Activated gamma-delta T cell treated with Interleukin-2 at 50 U/mL for 16 hours (primary cell): ENCODE results near the gene GIGYF2.
A peak's percentile ranks its signal among the peaks of the same experiment; 100 is the strongest.
"Not testable (repeated sequence)": the region's sequence is repeated elsewhere in the genome, so short reads cannot be mapped to it uniquely, and the experiment has no call there.

ENCODE experiments used
- DNase-seq: peaks from one replicate; pipeline ENCODE4 v3.0.0-alpha.2; 2020

GIGYF2 gene, protein sequence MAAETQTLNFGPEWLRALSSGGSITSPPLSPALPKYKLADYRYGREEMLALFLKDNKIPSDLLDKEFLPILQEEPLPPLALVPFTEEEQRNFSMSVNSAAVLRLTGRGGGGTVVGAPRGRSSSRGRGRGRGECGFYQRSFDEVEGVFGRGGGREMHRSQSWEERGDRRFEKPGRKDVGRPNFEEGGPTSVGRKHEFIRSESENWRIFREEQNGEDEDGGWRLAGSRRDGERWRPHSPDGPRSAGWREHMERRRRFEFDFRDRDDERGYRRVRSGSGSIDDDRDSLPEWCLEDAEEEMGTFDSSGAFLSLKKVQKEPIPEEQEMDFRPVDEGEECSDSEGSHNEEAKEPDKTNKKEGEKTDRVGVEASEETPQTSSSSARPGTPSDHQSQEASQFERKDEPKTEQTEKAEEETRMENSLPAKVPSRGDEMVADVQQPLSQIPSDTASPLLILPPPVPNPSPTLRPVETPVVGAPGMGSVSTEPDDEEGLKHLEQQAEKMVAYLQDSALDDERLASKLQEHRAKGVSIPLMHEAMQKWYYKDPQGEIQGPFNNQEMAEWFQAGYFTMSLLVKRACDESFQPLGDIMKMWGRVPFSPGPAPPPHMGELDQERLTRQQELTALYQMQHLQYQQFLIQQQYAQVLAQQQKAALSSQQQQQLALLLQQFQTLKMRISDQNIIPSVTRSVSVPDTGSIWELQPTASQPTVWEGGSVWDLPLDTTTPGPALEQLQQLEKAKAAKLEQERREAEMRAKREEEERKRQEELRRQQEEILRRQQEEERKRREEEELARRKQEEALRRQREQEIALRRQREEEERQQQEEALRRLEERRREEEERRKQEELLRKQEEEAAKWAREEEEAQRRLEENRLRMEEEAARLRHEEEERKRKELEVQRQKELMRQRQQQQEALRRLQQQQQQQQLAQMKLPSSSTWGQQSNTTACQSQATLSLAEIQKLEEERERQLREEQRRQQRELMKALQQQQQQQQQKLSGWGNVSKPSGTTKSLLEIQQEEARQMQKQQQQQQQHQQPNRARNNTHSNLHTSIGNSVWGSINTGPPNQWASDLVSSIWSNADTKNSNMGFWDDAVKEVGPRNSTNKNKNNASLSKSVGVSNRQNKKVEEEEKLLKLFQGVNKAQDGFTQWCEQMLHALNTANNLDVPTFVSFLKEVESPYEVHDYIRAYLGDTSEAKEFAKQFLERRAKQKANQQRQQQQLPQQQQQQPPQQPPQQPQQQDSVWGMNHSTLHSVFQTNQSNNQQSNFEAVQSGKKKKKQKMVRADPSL (N-terminal part only)

DNA sequence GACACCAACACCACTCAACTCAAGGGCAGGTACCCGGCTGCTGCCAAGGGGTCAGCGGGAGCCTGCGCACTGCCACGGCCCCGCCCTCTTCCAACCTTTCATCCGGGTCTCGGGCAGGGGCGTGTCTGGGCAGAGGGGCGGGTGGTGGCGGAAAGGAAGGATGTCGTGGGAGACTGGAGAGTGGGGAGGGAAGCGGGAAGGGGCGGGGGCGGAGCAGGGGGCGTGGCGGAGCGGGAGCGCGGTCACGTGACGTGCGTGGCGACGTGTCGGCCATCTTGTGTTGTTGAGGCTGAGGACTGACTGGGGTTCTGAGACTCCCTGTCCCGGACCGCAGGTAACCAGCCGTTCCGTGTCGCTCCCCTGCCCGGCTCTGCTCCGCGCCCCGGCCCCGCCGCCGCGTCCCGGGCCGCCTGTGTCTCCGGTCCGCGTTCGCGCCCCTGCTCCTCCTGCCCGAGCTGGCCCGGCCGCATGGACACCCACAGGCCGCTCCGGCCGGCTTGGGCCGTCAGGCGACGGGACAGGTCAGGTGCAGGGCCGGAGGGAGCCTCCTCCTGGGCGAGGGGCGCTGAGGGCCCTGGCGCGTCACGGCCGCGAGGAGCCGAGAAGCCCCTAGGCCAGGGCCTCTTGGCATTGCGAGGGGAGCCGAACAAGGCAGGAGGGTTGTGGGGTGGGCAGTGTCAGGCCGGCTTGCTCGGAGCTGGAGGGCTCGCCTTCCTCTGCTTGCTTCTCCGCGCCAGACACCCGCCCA is at the start of gene GIGYF2:
Gene GIGYF2, plus strand, starts transcription at position 273 of the 748 bp plus-strand sequence. CDS start 37,867 bp downstream, outside the sequence.
- peak; percentile 89 for DNase-seq

DNA sequence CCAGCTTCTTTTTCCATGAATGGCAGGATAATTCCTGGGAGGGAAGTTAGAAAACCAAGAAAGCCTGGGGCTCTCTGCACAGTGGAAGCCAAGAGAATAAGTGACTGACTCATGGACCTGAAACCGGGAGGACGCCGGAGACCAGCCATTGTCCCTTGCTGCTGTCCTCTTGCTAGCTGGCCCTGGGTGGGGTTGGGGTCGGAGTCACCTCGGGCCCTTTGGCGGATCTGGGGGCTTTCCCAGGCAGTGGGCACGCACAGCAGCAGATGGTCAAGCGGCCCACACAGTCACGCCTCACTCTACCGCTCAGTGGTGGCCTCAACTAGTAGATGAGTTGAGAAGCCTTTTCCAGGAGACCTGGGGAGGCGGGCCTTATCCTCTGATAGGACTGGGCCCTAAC is 48.1 kb upstream of the GIGYF2 start:
- DNase-seq = no peak

DNA sequence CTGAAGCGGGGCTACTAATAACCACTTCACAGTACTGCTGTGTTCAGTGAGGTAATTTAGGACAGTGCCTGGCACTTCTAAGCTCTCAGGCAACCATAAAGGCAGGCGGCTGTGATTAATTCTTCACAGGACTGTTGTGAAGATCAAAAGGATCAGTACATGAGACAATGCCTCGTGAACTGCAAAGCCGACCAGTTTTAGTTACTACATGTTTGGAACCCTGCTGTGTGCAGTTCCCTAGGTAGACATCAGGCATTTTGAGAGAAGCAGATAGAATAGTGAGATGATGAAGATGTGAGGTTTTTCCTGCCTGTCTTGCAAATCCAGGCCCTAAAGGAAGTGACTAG is 44.7 kb upstream of the GIGYF2 start:
- DNase-seq = no peak

DNA sequence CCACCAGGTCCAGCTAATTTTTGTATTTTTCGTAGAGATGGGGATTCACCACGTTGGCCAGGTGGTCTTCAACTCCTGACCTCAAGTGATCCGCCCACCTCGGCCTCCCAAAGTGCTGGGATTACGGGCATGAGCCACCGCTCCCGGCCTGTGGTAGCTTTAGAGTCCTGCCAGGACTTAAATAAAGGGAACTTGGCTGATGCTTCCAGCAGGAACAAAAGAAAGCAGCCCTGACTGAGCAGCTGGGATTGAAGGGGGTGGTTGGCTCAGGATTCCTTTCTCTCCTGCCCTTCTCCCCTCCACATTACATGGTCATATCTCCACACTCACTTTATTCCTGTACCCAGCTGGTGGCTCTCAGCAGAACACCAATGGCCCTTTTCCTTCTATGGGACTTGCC is 43.7 kb upstream of the GIGYF2 start:
- DNase-seq = no peak

DNA sequence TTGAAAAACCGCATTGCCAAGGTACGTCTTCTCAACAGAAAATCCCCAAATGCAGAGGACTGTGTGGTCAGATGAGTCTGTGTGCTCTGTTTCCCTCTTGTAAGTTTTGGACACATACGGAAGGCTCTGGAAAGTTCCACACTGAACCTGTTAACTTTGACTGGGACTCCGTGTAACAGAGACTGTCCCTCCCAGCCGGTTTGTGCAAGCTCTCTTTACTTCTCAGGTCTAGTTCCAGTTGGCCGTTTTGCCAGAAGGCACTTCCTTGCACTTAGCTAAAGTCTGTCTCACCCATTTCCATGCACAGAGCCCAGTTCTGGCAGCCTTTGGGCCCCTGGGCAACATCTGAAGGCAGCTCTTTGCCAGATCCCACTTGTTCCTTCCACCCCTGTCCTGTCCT is 41.7 kb upstream of the GIGYF2 start:
- no peak for DNase-seq

DNA sequence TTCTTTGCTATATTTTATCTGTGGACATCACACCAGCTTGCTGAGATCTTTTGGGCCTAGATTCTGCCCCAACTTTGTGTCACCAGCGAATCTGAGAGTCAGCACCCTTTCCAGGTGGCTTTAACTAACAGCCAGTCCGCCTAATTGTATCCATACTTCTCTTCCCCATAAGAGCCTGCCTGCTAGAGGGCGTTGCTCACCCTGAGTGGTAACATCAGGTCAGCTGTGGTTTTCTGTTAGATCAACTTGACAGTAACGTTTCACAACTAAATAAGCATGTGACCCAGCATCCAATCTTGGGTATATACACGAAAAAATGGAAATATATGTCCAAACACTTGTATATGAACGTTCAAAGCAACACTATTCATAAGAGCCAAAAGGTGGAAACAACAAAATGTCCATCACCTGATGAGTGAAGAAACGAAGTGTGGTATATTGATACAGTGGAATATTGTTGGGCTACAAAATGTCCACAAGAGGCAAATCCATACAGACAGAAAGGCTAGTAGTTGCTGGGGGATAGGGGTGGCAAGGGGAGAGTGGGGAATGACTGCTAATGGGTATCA is 38.8 kb upstream of the GIGYF2 start:
- DNase-seq = no peak

DNA sequence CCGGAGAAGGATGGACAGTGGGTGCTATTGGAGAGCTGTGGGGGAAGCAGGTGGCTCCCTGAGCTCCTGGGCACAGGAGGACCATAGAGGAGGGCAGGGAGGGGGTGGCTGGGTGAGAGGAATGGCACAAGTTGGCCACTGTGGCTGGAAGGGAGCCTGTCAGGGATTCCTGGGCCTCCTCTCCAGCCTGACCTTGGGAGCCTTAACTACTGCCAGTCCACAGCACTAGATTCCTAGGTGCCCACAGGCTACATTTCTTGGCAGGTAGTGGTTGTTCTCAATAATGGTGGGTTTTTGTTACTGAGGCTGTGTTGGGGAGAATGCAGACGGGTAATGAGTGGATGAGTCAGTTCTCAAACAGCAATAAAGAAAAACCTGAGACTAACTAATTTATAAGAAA is 37.8 kb upstream of the GIGYF2 start:
- DNase-seq = no peak

DNA sequence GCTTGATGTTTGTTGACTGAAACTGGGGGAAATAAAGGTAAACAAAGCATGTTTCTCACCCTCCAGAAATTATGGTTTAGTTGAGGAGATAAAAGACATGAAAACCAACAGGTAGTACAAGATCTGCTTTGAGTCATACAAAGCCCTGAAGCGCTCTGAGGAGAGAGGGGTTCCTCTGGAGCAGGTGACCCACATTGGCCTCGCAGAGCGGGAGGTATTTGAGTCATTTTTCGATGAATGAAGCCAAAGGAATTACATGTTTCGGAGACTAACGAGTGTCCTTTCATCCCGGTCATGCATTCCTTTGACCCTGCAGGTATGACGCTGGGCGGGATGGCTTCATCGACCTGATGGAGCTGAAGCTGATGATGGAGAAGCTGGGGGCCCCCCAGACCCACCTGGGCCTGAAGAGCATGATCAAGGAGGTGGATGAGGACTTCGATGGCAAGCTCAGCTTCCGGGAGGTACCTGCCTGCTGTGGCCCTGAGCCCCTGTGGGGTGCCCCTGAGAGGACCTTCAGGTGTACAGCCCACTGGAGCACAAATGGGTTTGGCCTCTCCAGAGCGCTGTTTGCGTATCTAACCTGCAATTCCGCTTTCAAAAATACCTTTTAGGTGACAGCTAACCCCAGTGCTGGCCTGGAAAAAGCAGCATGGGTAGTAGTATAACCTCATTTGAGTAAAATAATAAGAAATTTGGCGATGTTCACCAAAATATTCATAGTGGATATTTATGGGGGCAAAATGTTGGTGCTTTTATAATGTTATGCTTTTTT is 34.5 kb upstream of the GIGYF2 start:
- DNase-seq = no peak

DNA sequence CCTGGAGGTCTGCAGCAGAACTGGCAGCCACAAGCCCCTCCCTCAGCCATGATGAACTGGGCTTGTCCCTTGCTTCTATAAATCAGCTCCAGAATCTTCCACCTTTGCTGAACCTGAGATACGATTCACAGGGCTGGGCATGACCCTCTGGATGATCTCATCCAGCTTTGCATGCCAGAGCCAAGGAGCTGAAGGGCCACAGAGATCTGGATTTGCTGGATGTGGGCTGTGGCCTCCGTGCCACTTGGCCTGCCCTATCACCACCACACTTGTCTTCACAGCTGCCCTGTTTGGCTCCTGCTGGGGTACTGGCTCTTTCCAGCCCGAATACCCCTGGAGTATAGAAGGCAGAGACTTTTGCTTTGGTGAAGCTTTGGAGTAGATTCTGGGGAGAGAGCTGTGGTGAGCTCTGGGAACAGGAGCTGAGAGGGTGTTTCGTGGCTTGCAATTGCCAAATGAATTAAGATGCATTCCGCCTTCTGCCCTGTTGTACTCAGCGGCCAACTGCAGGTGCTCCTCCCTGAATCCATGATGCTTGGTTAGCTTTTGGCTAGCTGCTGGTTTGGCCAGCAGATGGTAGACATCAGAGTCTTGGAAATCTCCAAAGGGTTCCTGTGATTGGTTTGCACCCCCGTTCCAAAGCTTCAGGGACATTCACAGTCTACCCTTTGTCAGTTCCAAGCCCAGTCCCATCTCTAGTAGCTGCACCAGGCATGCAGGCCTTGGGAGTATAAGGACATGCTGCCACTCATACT is 30.9 kb upstream of the GIGYF2 start:
- no peak for DNase-seq

DNA sequence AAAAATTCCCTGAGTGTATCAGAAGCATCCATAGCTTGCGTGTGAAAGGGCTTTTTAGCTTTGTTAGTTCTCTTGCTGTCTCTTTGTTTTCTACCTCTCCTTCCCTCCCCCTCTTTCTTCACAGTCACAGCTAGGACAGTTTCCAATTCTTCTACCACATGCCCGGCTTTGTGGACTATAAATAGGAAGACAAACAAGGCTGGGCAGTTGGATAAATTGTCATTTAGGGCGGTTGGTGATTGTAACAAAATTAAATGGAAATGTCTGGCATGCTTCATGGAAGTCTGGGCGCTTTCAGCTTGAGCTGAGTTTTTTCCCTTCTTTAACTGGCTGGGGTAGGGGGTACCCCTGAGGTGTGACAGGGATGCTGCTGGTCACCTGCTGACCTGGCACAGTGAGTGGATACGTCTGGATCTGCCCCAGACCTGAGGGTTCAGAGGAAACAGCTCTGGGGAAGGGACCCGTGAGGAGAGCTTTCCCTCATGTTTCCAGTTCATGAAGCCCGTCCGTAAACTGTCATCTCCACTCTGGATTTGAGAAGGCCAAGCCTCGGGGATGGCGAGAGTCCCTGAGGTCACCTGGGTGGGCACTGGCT is 29.0 kb upstream of the GIGYF2 start:
- no peak for DNase-seq

DNA sequence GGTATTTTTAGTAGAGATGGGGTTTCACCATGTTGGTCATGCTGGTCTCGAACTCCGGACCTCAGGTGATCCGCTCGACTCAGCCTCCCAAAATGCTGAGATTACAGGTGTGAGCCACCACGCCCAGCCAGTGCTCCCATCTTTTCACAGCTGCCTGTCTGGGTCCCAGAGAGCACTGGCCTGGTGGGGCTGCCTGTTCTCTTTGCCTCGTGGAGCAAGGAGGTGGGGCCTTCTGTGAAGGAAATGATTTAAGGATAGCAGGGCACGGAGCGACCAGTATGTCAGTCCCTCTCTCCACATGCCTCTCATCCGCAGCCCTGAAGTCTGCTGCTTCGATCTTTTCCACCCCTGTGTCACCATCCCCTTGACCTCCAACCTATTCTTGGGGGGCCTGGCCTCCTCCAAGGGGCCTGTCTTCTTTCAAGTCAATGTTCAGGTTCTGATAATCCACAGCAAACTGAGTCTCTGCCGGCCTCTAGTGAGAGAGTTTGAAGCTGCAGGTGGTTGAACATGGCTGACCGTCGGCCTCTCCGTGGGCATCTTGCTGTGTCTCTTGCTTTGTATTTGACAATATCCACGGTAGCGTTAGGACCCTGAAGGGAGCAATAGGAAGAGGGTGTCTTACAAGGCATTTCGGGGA is 28.2 kb upstream of the GIGYF2 start:
- no peak for DNase-seq

DNA sequence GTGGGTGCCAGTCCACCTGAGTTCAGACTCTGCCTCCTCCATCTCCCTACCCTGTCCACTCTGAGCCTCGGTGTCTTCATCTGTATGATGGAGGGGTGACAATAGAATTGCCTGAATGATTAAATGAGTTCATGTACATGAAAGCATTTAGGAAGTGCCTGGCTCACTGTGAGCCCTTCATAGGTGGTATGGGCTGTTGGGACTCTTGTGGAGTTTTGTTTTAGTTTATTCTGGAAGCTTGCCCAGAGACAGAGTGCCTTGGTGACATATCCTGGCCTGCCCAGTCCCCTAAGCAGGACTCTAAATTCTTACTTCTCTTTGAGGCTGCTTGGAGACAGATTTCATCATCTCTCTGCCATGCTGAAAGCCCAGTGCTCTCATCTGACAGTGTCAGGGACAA is 24.5 kb upstream of the GIGYF2 start:
- DNase-seq = no peak

DNA sequence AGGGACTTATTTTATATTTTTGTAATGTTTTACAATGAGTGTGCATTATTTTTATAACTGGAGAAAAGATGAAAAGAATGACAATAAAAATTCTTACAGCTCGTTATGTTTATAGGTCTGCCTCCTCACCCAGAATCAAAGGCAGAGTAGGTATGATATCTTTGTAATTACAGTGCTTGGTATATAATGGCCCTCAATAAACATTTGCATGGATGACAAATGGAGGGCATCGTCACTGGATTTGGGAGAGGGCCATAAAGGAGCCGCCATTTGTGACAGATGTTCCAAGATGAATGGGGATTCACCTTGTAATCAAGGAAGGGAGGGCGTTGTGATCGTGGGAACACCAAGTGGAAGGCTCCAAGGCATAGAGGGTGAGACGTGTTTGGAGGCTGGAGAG is 22.6 kb upstream of the GIGYF2 start:
- no peak for DNase-seq

DNA sequence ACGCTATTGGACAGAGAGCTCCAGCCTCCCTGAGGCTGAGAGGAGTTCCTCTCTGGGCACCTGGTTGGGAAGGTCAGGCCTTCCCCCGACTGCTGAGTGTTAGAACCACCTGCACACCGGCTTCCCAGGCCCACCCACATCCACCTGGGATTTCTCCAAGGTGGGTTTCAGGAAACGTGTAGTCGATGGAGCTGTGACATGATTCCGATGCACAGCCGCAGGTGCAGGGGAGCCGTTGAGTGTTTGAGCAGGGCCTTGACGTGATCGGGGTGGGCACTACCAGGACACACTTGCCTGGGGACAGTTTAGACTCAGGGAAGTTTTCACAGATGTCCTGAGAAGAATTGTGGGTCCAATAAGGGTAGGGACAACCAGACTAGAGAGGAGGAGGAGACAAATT is 21.8 kb upstream of the GIGYF2 start:
- no peak for DNase-seq

DNA sequence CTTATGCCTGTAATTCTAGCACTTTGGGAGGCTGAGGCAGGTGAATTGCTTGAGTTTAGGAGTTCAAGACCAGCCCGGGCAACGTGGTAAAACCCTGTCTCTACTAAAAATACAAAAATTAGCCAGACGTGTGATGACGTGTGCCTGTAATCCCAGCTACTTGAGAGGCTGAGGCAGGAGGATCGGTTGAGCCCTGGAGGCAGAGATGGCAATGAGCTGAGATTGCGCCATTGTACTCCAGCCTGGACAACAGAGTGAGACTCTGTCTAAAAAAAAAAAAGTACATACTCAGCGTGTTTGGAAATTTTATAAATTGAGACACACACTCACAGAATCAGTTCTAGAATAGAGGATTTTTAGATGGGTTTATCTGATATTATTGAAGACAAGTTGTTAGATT is 17.1 kb upstream of the GIGYF2 start:
- no peak for DNase-seq

DNA sequence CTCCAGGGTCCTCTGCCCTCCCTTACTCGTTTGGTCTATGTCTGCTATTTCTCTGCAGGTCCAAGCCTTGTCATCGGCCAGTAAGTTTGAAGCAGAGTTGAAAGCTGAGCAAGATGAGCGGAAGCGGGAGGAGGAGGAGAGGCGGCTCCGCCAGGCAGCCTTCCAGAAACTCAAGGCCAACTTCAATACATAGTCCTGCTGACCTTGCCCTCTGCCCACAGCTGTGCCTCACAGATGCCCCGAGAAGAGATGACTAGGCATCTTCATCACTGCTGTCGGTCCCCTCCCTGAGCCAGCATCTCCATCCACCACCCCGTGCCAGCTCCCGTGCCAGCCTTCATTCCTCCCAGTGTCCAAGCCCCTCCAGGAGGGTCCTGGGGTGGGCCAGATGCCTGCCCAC is 15.6 kb upstream of the GIGYF2 start:
- DNase-seq = no peak

DNA sequence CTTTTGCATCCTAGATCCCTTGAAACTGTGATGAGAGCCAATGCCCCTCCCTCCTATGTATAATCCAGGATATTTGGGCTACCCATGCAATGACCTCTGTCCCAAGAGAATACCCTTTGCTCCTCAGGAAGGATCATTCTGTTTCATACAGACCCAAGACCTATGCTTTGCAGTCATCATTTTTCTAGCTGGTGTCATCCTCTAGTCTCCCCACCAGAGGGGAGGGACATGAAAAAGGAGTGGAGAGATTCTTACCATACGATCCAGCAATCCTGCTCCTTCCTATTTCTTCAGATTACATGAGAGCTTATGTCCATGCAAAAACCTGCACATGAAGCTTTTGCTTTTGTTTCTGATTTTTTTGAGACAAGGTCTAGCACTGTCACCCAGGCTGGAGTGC is 13.8 kb upstream of the GIGYF2 start:
- DNase-seq = no peak

DNA sequence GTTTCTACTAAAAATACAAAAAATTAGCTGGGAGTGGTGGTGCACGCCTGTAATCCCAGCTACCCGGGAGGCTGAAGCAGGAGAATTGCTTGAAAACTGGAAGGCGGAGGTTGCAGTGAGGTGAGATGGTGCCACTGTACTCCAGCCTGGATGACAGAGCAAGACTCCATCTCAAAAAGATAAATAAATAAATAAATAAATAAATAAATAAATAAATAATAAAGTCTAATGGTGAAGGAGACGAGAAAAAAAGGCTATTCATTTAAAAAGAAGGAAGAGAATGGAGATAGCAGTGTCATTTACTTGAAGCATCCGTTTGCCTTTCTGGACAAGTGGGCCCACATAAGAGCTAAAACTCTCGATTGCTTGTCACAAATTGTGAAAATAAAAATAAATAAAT is 11.7 kb upstream of the GIGYF2 start:
- not testable (repeated sequence) for DNase-seq

DNA sequence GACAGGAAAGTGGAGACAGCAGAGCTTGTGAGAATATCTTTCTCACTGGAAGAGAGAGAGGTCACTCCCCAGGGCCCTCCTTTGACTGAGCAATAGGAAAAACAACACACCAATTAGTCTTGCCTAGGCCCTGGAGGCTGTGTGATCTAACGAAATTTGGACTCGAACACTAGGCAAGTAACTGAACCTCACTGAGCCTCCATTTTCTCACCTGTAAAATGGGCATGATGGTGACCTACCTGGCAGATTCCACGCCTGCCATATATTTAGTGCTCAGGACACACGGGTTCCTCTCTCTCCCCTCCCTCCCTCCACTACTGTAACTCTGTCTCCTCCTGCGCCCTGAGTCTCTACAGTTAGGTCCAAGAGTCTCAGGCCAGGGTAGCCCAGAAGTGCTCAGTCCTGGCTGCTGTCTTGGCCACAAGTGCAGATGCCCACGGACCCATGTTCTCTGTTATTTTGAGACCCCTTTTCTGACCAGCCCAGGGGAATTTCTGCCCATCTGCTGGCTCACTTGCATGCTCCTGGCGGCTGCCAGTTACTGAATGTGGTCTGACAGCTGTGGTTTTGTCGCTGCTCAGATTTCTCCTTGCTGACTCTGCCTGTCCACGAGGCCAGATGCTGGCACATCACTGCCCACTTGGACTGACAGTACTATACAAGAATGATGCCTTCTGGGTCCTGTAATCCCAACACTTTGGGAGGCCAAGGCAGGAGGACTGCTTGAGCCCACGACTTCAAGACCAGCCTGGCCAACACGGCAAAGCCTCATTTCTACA is 9.6 kb upstream of the GIGYF2 start:
- no peak for DNase-seq
